Subcutaneous adipose tissue (tissue), 4 donors: ENCODE results near the gene PIGB. TPM values are rescaled to one million over a fixed set of nuclear protein-coding genes. Genes with fewer than 3 reads are reported as not detected.

Experiments
- total RNA-seq, 4 donors: library from RNA; depleted of rRNA; stranded (reverse); fragments of >200 nt; gene quantifications; one replicate each; pipeline ENCODE4 v1.1.0, GENCODE V29; 2016
- TF ChIP-seq, protein P1 (sequence below): fragments of 450-650 bp; IDR thresholded peaks from one replicate; pipeline ENCODE4 v1.5.1; 2016; ENCODE audit warnings: low read depth, mild to moderate bottlenecking, control low read depth, antibody characterized with exemption, moderate library complexity

Gene PIGB
- total RNA-seq, 4 donors from 2014 or later: 11.5 to 14.7 (median 12.8) TPM

DNA sequence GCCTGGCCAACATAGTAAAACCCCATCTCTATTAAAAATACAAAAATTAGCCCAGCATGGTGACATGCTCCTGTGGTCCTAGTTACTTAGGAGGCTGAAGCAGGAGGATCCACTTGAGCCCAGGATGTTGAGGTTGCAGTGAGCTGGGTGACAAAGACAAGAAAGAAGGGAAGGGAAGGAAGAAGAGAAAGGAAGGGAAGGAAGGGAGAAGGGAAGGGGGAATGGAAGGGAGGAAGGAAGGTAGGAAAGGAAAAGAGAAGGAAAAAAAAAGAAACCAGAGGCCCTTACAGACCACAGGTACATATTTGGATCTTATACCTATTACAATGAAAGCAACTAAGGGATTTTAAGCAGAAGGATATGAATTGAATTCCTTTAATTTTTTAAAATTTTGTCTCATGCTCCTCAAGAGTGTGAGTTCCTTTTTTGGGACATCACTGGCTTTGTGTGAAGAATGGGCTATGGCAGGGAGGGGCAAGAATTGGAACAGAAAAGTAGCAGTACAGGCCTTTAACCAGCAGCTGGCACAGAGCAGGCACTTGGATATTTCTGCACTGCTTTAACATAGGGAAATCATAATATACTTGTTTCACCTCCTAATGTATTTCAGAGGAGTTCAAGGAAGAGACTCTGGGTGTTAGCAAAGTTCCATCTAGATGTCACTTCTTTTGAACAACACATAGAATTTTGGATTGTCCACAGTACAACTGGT, 37.3 kb upstream of the PIGB start:
- TF ChIP-seq, protein P1, sequence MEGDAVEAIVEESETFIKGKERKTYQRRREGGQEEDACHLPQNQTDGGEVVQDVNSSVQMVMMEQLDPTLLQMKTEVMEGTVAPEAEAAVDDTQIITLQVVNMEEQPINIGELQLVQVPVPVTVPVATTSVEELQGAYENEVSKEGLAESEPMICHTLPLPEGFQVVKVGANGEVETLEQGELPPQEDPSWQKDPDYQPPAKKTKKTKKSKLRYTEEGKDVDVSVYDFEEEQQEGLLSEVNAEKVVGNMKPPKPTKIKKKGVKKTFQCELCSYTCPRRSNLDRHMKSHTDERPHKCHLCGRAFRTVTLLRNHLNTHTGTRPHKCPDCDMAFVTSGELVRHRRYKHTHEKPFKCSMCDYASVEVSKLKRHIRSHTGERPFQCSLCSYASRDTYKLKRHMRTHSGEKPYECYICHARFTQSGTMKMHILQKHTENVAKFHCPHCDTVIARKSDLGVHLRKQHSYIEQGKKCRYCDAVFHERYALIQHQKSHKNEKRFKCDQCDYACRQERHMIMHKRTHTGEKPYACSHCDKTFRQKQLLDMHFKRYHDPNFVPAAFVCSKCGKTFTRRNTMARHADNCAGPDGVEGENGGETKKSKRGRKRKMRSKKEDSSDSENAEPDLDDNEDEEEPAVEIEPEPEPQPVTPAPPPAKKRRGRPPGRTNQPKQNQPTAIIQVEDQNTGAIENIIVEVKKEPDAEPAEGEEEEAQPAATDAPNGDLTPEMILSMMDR: no peak

DNA sequence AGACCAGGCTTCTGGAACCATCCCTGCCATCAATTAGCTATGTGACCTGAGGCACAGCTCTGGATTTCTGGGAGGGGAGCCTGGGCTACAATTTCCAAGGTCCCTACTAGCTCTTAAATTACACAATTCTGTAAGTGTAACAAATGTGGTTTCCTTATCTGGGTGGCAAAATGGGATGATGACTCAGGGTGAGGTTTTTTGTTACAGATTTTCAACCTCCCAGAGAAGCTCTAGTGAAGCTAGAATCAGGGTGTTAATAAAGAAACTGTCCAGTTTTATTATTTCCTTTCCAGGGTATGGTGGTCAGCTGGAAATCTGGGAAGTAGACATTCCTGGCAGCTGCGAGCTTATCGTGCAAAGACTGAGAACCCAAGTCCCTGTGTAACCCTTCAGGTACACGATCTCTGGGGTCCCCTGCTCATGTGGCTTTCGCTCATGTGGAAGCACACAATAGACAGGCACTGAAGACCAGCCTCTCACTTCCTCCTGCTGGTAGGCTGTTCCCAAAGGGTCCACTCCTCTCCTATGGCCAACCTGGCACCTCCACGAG, 36.7 kb upstream of the PIGB start:
- TF ChIP-seq, protein P1: no peak

DNA sequence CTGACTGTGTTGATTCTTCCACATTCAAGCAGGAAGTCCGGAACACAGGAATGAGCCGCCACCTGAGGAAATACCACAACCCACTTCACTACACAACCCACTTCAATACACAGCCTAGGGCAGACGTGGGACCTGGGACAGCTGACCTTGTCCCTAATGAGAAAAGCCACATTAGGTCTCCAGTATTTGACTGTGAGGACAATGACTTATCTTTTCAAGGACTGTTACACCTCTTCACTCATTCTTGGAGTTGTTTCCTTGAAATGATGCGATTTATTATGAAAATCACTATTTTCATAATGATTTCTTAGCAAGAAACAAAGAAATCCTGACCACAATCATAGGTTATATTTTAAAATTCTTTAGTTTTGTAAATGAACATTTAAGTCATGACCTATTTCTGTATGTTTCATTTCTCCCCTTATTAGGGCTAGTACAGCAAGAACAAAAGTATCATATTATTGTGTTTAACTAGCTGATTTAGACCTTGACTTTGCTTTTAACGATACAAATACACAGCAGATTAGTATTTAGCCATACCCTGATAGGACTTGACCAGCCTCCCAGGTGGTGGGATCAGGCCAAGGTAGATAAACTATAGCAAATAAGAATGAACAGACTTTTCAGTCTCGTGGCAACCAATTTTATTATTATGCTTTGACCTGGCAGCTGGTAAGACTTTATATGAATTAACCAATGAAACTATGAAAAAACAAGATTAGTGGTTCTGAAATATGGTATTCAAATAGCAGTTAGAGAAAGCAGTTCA, 35.5 kb upstream of the PIGB start:
- TF ChIP-seq, protein P1: no peak

DNA sequence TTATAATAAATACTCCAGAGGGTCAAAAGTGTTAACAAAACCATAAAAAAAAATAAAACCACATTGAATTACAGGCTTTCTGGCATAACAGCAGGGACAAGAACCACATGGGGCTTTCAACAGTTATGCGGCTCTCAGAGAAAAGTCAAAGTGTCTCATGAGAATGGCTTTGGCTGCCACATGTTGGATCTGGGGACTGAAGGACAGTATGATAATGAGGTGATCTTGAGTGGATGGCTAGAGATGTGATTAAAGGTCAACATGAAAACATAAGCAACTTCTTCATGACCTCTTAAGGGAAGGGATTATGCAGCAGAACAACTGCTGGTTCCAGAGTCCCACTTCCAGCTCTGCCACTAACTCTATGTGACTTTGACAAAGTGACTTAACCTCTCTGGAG, 34.6 kb upstream of the PIGB start:
- TF ChIP-seq, protein P1: no peak

DNA sequence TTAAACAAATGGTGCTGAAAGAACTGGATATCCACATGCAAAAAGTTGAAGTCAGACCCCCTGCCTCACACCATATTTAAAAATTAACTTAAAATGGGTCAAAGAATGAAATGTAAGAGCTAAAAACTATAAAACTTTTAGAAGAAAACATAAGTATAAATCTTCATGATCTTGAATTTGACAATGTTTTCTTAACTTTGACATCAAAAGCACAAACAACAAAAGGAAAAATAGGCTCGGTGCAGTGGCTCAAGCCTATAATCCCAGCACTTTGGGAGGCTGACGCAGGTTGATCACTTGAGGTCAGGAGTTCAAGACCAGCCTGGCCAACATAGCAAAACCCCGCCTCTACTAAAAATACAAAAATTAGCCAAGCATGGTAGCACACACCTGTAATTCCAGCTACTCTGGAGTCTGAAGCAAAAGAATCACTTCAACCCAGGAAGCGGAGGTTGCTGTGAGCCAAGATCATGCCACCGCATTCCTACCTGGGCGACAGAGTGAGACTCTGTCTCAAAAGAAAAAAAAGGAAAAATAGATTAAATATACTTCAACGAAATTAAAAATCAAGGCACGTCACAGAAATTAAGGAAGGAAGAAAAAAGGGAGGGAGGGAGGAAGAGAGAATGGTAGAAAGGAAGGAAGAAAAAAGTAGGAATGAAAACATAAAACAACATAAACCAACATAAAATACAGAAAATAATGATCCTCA, 30.9 kb upstream of the PIGB start:
- TF ChIP-seq, protein P1: no peak

DNA sequence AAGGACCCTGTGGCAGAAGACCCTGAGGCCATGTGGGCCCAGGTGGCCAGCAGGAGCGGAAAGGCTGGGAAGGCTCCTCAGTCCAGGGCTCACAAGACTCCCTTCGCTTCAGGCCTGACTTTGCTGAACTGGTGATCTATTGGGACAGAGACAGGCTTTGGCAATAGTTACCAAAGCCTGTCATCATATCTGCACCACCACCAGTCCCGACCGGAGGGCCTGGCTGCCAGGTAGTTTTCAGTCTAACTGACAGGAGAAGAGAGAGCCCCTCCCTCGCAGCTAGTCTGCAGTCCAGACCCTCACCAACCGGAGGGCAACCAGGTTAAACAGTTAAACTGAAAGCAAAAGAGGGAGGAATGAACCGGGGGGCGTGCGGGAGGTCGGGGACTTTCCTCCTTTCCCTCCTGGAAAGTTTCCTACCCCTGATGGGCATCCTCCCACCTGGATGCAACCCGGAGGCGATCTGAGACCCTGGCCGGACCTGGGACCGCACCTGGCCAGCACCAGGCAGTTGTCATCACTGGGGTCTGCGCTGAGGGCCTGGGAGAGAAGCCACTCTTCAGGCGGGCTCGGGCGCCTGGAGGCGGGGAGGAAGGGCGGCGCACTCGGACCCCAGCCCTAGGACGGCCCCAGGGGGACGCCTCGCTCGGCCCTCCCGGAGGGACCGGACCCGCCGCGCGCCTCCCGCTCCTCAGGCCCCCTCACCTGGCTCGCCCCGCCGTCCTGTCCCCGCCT, 29.8 kb upstream of the PIGB start:
- TF ChIP-seq, protein P1: no peak
